GM19240 (cell line): Measurements from ENCODE around the gene EXOC3.
"Not testable (repeated sequence)": the region's sequence is repeated elsewhere in the genome, so short reads cannot be mapped to it uniquely, and the experiment has no call there.

Source experiments
- DNase-seq: peaks from one replicate; pipeline ENCODE4 v3.0.0; 2011; ENCODE audit warnings: low spot score; ENCODE audit not compliant: insufficient read length

The EXOC3 gene

GRCh38 chr5:442335-443238 is at the start of gene EXOC3:
TSS of gene EXOC3 (plus strand) at chr5:443176. CDS start at chr5:446206, 3,030 bp downstream.
- DNase-seq, result peak; percentile 98

- no peak for DNase-seq
These were observed 49.1 kb upstream of the EXOC3 start for GRCh38 chr5:393846-394275.

DNA sequence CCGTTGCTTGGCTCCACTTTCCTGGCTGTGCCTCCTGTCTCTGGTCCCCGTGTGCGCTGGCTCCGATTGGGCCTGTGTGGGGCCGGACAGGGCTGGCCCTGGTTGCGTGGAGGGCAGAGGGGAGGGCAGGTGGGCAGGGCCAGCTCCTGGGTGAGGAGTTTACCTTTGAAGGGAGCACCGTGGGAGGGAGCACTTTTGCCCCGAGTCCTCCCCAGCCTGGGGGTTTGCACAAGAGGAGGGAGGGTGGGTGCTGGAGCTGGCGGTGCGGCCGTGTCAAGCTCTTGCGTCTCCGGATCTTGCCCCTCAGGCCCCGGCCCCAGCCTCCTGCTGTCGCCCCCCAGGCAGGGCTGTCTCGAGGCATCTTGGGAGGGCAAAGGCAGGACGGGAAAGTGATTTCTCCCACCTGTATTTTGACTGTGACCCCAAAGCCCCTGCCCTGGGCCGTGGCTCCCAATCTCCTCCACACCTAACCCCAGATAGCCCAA is 48.3 kb upstream of the EXOC3 start:
- no peak for DNase-seq

DNA sequence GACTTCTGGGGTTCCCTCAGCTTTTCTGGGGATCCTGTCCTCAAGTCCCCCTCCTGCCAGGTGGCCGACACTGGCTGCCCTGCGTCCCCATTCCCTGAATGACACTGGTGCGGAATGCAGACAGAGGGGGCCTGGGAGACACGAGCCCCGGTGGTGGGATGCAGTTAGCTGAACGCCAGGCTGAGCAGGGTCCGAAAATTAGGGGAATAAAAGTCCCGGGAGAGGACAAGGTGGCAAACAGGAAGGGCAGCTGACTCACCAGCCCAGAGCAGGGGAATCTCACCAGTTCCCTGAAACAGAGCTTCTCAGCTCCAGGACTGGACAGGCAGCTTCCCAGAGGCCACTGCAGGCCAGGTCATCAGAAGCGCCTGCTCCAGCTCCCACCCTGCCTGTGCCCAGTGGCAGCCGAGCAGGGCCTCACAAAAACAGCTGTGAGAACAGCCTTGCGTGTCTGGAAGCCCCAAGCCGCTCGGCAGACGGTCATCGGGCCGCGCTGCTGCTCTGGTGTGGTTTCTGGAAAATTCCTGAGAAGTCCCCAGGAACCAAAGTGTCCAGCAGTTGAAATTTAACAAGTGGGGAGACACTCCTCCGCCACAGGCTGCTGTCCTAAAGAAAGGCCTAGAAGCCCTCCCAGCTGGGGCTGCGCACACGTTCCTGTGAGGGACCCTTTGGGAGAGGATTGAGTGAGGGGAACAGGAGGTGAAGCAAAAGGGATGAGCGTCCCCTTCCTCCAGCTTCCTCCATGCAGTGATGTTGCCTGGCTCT is 47.6 kb upstream of the EXOC3 start:
- no peak for DNase-seq

DNA sequence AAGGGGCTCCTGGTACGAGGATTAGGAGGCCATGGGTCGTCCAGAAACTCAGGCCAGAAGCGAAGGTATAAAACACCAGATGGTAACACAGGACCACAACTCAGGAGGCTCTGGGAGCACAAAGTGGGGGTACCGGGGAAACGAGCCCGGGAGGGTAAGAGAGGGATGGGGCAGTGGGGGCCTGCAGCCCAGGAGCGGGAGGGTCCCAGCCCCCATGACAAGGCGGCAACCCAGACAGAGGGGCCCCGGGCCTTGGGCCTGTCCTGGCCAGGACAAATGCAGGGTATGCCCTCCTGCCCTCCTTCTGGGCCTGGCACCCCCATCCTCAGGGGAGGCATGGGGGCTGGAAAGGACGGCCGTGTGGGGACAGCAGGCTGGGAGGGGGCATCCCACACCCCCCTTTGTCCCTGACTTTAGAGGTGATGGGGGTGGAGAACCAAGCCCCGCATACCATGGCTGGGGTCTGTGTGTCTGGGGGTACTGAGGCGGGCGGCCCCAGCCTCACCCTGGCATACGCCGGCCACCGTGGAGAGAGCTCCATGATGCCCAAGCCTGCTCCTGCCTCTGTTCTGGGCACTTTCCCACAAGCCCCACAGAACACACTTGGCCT is 47.0 kb upstream of the EXOC3 start:
- DNase-seq, result no peak

DNA sequence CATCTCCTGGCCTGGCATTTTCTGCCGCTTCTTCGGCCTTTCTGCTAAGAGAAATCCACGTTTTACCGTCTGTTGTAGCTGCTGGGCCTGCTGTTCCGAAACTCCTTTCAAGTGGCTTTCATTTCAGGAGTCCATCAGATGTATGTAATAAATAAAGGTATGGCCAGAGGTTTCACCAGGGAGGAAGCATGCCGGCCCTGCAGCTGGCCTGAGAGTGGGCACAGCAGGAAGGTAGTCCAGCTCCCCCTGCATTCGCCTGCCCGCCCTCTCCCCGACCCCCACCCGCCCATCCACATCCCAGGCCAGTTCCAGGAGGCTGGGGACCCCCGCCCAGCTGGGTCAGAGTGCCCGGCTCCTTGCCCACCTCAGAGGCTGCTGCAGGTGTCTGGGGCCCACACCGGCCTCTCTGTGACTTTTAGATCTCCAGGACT is 46.4 kb upstream of the EXOC3 start:
- DNase-seq, result no peak

DNA sequence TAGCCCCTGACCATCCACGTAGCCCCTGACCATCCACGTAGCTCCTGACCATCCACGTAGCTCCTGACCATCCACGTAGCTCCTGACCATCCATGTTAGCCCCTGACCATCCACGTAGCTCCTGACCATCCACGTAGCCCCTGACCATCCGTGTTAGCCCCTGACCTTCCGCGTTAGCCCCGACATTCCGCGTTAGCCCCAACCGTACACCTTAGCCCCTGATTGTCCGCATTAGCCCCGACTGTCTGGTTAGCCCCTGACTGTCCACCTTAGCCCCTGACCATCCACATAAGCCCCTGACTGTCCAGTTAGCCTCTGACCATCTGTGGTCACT is 44.9 kb upstream of the EXOC3 start:
- not testable (repeated sequence) for DNase-seq

DNA sequence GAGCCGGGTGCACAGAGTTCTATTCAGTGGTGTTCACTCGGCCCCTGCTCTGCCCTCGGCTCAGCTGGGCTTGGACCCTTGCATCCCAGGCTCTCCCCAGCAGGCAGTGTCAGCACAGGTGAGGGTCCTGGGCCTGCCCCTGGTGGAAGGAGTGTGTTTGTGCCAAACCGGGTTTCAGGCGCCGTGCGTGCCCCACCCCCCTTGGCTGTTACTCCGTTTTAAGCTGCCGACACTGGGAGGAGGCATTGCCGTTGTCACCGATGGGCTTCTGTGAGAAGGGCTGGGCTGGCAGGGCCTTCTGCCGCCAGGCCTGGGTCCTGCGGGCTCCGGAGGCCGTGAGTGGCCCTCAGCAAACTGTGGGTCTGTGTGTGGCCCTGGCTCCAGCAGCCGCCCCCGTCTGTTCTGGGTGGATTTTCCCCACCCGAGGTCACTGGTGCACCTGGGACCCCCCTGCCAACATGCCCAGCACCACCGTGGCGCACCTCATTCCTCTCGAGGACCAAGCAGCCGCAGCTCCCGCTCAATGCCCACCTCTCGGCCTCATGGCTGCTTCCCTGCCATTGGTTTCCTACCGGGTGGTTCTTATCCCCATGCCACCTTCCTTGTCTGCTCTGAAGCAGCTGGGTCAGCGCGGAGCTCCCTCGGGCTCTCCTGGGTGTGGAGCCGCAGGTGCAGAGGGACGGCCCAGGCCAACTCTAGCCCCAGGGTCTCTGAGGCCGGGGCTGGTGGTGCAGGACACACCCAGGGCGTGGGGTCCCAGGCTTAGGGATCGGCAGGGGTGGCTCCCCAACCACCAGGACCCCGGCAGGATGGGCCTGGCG is 44.3 kb upstream of the EXOC3 start:
- DNase-seq, result no peak

- DNase-seq, result peak; percentile 39
These were observed 43.4 kb upstream of the EXOC3 start for GRCh38 chr5:399296-400281.

GRCh38 chr5:400282-401145 is 42.5 kb upstream of the EXOC3 start:
- DNase-seq, result no peak

DNA sequence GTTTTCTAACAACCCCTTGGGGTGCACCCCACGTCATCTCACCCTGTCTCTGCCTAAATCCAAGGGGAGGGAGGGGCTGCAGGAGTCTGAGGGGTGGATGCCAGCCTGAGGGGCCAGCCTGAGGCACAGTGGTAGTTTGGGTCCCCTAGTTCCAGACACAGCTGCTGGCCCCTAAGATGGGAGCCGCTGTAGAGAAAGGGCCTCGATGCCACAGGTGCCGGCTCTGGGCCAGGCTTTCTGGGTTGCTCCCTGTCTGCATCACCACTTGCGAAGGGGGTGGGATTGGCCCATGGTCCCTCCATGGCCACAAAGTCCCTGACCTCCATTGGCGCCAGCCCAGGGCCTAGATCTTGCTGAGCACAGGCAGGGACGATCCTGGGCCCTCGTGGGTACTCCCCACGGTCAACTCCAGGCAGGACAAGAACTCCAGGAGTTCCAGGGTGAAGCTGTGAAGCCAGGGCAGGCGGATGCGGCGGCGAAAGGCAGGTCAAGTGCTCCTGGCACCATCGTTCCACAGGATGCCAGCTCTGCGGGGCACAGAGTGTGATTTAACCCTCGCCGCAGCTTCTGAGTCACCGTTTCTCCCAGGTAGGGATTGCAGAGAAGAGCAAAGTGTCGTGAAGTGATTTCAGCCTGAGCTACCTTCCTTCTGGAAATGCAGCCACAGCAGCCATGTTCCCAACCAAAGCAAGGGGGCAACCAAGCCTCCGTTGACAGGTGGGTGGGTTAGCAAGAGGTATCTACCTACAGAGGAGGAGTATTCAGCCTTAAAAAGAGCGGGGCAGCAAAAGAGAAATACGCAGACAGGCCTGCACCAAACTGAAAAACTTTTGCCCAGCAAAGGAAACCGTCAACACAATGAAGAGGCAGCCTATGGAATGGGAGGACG is 41.6 kb upstream of the EXOC3 start:
- DNase-seq, result no peak

DNA sequence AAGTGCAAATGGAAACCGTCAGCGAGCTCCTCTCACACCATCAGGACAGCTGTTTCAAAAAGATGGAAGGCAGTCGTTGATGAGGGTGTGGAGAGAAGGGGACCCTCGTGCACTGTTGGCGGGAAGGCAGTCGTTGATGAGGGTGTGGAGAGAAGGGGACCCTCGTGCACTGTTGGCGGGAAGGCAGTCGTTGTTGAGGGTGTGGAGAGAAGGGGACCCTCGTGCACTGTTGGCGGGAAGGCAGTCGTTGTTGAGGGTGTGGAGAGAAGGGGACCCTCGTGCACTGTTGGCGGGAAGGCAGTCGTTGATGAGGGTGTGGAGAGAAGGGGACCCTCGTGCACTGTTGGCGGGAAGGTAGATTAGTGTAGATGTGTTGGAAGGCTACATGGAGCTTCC is 40.8 kb upstream of the EXOC3 start:
- not testable (repeated sequence) for DNase-seq

DNA sequence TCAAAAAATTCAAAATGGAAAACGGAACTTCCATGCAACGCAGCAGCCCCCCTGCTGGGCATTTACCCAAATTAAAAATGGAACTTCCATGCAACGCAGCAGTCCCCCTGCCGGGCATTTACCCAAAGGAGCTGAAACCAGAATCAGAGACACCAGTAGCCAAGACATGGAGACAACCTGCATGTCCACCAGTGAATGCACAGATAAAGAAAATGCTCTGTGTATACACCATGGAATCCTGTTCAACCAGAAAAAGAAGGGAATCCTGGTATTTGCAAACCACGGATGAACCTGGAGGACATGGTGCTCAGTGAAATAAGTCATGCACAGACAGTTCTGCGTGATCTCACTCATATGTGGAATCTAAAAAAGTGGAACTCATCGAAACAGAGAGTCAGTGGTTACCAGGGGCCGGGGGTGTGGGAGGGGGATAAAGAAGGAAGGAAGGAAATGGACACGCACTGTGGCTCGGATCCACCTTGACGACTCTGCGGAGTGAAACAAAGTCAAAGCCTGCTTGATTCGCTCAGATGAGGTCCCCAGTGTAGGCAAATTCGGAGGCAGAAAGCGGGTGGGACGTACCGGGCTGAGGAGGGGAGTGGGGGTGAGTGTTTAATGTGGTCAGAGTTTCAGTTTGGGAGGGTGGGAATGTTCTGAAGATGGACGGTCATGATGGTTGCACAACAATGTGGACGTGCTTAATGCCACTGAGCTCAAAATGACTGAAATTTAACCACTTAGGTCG is 40.2 kb upstream of the EXOC3 start:
- peak; percentile 51 for DNase-seq

- DNase-seq, result no peak
These were observed 39.0 kb upstream of the EXOC3 start for GRCh38 chr5:403995-404394.

DNA sequence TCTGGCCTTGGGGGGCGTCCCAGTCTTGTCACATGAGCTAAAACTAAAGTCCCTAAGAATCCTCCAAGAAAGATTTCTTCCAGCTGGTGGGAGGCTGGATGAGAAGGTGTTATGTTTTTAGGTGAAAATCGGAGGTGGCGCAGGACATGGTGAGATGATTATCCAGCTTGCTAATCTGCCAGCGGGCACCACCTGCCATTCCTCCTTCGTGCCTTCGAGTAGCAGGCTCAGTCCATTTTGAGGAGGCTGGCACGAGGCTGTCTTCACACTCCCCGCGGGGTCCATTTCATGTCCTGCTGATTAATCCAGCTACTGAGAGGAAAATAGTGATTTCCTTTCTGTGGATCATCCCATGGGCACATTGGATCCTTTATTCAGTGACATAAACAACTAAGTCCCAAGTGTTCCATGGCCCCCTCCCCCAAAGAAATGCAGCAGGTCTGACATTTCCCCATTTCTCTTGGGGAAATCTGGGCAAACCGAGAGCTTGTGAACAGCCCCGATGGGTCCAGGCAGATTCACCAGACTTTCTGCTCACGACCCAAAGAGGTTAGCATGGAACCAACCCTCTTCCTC is 38.2 kb upstream of the EXOC3 start:
- no peak for DNase-seq

GRCh38 chr5:405421-405820 is 37.6 kb upstream of the EXOC3 start:
- DNase-seq, result no peak

DNA sequence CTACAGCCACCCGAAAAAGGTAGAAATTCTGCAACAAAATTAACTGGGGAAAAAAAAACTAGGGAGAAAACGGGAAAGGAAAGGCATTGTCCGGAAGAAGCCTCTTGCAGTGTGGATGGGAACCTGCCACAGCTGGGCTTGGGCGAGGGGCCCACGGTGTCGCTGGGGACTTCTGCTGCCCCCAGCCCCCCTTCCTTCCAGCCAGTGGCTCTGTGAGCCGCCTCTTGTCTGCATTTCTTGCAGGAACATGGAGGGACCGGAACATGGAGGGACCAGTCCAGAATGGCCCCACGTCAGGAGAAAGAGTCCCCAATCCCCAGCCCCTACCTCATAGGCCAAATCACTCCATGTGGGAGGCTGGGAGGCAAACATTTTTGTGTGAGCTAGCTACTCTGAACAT is 36.9 kb upstream of the EXOC3 start:
- no peak for DNase-seq
